ENCODE results near the gene SLC16A13.

The SLC16A13 gene, protein sequence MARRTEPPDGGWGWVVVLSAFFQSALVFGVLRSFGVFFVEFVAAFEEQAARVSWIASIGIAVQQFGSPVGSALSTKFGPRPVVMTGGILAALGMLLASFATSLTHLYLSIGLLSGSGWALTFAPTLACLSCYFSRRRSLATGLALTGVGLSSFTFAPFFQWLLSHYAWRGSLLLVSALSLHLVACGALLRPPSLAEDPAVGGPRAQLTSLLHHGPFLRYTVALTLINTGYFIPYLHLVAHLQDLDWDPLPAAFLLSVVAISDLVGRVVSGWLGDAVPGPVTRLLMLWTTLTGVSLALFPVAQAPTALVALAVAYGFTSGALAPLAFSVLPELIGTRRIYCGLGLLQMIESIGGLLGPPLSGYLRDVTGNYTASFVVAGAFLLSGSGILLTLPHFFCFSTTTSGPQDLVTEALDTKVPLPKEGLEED

DNA sequence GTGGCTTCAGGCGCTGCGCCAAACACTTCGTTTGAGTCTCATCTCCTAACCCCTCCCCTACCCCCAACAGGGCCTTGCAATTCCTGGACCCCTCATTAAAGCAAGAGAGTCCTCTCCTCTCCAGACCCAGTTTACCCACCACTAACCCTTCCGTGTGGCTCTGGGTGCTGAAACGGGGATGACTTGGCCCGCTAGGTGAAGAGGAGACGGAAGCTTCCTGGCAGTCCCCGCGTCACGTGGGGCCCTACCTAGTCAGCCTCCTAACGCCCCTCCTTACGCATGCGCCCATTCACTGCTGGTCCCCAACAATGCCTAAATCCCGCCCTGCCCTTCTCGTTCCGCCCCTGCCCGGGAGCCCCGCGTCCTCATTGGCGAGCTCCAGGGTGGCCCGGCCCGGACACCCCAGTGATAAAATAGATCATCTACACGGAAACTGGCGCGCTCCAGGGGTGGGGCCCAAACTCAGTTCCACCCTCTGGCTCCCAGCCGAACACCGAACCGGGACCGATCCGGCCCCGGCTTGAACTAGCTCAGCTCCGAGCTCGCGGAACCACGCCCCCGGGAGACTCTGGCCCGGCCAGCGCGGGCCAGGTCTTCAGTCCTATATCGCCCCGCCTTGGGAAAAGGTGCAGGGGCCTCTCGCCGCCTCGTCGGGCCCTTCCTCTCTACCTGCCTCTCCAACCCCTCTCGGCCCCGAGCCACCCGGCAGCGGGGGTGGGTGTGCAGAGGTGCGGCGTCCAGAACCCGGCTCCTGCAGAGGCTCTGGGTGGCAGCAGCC is at the start of gene SLC16A13:
SLC16A13 (plus strand) TSS at position 425 of the 778 bp plus-strand sequence. CDS start 368 bp downstream, outside the sequence.
- DNase-seq = peak; percentile 100

GRCh38 chr17:6986676-6987075 is 49.1 kb upstream of the SLC16A13 start:
- DNase-seq = no peak

GRCh38 chr17:6989779-6990178 is 46.0 kb upstream of the SLC16A13 start:
- DNase-seq = no peak

DNA sequence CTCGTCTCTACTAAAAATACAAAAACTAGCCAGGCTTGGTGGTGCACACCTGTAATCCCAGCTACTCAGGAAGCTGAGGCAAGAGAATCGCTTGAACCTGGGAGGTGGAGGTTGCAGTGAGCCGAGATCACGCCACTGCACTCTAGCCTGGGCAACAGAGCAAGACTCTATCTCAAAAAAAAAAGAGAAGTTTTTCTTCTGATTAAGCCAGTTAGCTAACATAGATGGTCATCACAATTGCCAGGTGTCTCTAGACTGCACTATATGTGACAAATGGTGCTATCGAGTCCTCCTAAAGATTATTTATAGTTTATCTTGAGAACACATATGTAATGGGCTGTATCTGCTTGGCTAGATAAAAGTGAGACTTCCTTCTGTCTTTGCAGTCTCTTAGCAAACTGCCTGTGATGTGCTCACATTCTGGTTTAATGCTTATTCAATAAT is 42.2 kb upstream of the SLC16A13 start:
- DNase-seq = peak; percentile 92

DNA sequence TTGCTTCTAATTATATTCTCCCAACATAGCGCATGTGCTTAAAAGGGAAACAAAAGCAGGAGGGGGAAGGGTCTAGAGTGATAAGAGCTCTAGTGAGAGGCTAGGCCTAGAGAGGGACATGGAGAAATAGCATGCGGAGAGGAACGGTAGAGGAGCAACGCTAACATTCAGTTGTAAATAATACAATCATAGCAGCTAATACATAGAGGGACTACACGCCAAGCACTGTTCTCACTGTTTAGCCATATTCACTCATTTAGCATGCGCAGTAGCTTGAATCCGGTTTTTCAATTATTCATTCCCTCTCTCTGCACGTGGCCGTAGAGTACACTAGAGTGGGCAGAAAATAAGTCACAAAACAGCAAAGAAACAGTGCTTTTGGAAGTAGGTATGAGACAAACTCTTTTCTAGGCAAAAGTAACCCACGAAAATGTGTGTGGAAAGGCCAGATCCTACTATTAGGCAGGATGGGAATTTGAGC is 41.7 kb upstream of the SLC16A13 start:
- peak; percentile 82 for DNase-seq

DNA sequence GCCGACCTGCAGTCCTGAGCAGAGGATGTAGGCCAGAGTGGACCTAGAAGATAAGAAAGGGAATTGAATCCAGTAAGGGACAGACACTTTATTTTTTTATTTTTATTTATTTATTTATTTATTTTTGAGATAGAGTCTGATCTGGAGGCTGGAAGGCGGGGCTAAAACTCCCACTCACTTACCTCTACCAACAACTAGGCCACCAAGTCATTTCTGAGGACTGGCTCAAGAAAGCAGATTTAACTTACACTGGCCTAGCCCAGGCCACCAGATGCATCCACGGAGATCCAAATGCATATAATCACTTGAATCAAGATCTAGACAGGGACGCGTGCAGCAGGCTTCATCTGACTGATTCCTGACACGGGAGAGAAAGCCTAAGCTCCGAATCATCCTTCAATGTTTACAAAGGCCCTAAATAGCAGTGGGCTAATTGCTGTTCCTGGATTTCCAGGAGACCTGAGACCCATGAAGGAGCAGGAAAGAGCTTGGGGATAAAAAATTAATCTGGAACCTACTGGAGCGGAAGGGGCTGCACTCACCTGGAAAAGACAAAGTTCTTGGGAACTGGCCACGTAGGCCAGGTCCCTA is 41.1 kb upstream of the SLC16A13 start:
- DNase-seq = peak; percentile 47

GRCh38 chr17:6995500-6996255 is 40.1 kb upstream of the SLC16A13 start, which contains the start of gene ALOX12:
ALOX12 (plus strand) TSS chr17:6996049; CDS start chr17:6996118, 69 bp downstream.
- peak; percentile 75 for DNase-seq

DNA sequence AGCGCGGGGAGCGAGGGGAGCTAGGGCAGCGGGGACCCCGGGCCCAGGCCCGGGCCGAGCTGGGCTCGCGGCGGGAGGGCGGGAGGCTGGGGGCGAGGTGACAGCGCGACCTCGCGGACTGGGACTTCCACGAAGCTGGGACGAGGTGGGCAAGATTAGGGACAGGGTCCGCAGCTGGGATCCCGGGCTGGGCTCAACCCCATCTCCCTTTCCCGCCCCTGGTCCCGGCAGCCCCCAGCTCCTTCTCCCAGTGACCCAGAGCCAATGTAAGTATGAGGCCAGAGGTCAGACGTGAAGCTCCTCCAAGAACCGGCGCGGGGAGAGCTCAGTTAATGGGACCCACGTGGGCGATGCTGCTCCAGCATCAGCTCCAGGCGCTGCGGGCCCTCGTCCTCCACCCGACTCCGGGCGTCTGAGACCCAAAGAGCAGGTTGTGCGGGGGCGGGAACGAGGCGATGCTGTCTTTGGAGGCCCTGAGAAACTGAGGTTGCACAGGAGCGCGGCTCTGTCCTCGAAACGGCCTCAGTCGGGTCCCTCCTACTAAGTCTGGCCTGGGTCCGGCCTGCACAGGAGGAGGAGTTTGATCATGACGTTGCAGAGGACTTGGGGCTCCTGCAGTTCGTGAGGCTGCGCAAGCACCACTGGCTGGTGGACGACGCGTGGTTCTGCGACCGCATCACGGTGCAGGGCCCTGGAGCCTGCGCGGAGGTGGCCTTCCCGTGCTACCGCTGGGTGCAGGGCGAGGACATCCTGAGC is 39.4 kb upstream of the SLC16A13 start:
- DNase-seq = no peak

GRCh38 chr17:6997171-6997570 is 38.6 kb upstream of the SLC16A13 start:
- no peak for DNase-seq

DNA sequence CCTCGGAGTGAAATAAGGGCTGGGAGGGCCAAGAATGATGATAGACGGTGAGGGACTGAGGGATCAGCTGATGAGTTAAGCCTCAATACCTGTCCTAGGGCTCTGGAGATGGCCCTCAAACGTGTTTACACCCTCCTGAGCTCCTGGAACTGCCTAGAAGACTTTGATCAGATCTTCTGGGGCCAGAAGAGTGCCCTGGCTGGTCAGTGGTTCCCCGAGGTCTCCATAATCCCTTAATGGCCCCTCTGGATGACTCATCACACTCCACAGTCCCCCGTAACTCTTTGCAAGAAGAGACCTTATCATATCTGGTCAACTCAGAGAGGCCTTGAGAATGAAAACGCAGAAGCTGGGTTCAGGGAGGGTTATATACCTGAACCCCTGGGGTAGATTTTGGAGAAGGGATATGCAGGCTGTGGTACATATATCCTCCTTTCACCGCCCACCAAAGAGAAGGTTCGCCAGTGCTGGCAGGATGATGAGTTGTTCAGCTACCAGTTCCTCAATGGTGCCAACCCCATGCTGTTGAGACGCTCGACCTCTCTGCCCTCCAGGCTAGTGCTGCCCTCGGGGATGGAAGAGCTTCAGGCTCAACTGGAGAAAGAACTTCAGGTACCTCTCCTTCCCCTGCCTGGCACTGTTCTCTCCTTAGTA is 36.8 kb upstream of the SLC16A13 start:
- DNase-seq = no peak

DNA sequence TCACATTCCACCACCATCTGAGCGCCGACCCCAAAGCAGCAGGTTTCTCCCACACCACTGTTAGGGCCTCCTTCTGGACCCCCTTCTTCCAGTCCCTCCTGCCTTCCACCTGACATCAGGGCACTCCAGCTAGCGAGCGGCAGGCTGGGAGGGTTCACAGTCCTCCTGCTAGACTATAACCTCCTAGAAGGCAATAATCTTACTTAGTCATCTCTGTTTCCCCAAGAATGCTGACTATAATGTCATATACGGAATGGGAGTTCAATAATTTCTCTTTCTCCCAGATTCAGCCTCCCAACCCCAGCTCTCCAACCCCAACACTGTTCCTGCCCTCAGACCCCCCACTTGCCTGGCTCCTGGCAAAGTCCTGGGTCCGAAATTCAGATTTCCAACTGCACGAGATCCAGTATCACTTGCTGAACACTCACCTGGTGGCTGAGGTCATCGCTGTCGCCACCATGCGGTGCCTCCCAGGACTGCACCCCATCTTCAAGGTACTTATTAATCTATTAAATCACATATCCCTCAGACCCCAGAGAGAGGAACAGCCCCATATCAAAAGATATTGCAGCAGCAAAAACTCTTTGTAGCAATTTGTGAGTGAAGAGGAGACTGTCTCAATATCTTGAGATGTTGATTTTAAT is 34.4 kb upstream of the SLC16A13 start:
- DNase-seq = peak; percentile 40

- DNase-seq = no peak
Measured at GRCh38 chr17:7002288-7003047, 33.3 kb upstream of the SLC16A13 start.

DNA sequence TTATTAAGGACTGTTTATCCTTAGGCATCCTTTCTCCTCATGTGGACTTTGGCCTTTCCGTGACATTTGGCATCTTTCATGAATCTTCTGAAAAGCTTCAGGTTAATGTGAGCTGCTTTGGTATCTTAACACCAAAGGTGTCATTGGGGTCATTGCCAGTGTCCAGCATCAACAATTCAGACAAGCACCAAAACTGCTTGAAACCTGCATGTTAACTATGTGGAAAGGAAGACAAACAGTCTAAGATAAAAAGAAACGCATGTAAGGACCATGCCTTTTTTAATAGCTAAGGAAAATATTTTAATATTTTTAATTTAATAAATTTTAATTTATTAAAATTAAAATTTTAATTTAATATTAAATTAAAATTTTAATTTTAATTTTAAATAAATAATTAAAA is 32.1 kb upstream of the SLC16A13 start:
- DNase-seq = no peak

- DNase-seq = peak; percentile 91
Measured at GRCh38 chr17:7004398-7005253, 31.2 kb upstream of the SLC16A13 start.

GRCh38 chr17:7005716-7006115 is 30.1 kb upstream of the SLC16A13 start:
- DNase-seq = no peak

DNA sequence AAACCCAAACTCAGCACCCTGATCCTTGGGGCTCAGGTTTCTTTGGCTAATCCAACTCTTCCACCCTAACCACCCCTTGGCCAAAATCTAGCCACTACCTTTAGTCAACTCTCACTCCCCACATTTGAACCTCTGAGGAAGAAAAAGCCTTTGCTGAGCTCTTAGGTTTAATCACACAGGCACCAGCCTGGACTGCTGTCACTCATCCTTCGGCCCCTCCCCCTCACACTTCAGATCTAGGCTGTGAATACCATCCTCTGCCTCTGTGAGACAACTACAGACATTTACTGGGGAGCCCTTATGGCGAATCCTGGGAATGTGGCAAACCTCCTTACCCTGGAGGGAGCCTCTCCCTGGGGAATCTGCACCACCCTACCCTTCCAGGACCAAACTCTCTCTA is 28.7 kb upstream of the SLC16A13 start:
- peak; percentile 38 for DNase-seq

GRCh38 chr17:7010523-7010922 is 25.3 kb upstream of the SLC16A13 start:
- DNase-seq = peak; percentile 35

- no peak for DNase-seq
Measured at GRCh38 chr17:7011415-7011814, 24.4 kb upstream of the SLC16A13 start.

DNA sequence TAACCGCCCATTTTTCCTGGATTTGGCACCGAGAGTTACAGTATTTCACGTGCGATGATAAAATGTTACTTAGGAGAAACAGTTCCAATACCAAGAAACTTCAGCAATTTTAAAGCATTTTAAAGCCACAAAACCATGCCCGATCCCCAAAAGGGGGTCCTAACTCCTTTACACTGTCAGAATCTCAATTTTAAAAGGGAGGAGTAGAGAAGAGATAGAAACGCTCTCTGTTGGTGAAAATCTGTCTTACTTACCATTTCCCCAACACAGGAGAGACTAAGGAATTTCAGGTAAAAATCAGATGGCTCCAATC is 23.9 kb upstream of the SLC16A13 start:
- DNase-seq = no peak

Measured in hematopoietic multipotent progenitor cell treated with erythropoietin and hydrocortisone succinate and interleukin-3 and kit ligand, for 6 days (in vitro differentiated cells).